ENCODE results near the gene MFN2.
"Not testable (repeated sequence)": the region's sequence is repeated elsewhere in the genome, so short reads cannot be mapped to it uniquely, and the experiment has no call there.

The MFN2 gene

GRCh38 chr1:11990303-11991032 lies 10.2 kb downstream of the MFN2 start:
- TF ChIP-seq JUND (IDR thresholded peaks at IDR 0.05; ENCODE audit: low read depth): no peak
- DNase-seq (ENCODE audit: low read depth in 1 of 2, low spot score in 1 of 2): no peak
- in situ Hi-C loops (cut with HindIII; ENCODE audit: low pct_unique_long_range_greater_than_20kb, low sequenced_read_pairs): no loop called here

- in situ Hi-C loops (cut with HindIII; ENCODE audit: low pct_unique_long_range_greater_than_20kb, low sequenced_read_pairs): no loop called here
- DNase-seq (ENCODE audit: low read depth in 1 of 2, low spot score in 1 of 2): peak in 1 of 2 experiments; percentile 16
- TF ChIP-seq JUND (IDR thresholded peaks at IDR 0.05; ENCODE audit: low read depth): no peak
These were observed 11.9 kb downstream of the MFN2 start for GRCh38 chr1:11991969-11992676.

- TF ChIP-seq JUND (IDR thresholded peaks at IDR 0.05; ENCODE audit: low read depth): no peak
- in situ Hi-C loops (cut with HindIII; ENCODE audit: low pct_unique_long_range_greater_than_20kb, low sequenced_read_pairs): no loop called here
- DNase-seq (ENCODE audit: low read depth in 1 of 2, low spot score in 1 of 2): no peak
These were observed 17.0 kb downstream of the MFN2 start for GRCh38 chr1:11997081-11997850.

GRCh38 chr1:11998636-11999035 lies 18.4 kb downstream of the MFN2 start:
- no peak for DNase-seq (ENCODE audit: low read depth in 1 of 2, low spot score in 1 of 2)
- TF ChIP-seq JUND (IDR thresholded peaks at IDR 0.05; ENCODE audit: low read depth): no peak
- in situ Hi-C loops (cut with HindIII; ENCODE audit: low pct_unique_long_range_greater_than_20kb, low sequenced_read_pairs): no loop called here

- in situ Hi-C loops (cut with HindIII; ENCODE audit: low pct_unique_long_range_greater_than_20kb, low sequenced_read_pairs): no loop called here
- peak in 1 of 2 experiments; percentile 39 for DNase-seq (ENCODE audit: low read depth in 1 of 2, low spot score in 1 of 2)
- TF ChIP-seq JUND (IDR thresholded peaks at IDR 0.05; ENCODE audit: low read depth): no peak
These were observed 19.0 kb downstream of the MFN2 start for GRCh38 chr1:11999236-11999635.

- in situ Hi-C loops (cut with HindIII; ENCODE audit: low pct_unique_long_range_greater_than_20kb, low sequenced_read_pairs): no loop called here
- TF ChIP-seq JUND (IDR thresholded peaks at IDR 0.05; ENCODE audit: low read depth): no peak
- peak in 1 of 2 experiments; percentile 61 for DNase-seq (ENCODE audit: low read depth in 1 of 2, low spot score in 1 of 2)
These were observed 21.1 kb downstream of the MFN2 start for GRCh38 chr1:12001249-12001917.

- TF ChIP-seq JUND (IDR thresholded peaks at IDR 0.05; ENCODE audit: low read depth): no peak
- in situ Hi-C loops (cut with HindIII; ENCODE audit: low pct_unique_long_range_greater_than_20kb, low sequenced_read_pairs): no loop called here
- no peak for DNase-seq (ENCODE audit: low read depth in 1 of 2, low spot score in 1 of 2)
These were observed 21.8 kb downstream of the MFN2 start for GRCh38 chr1:12001996-12002493.

- TF ChIP-seq JUND (IDR thresholded peaks at IDR 0.05; ENCODE audit: low read depth): no peak
- no peak for DNase-seq (ENCODE audit: low read depth in 1 of 2, low spot score in 1 of 2)
- in situ Hi-C loops (cut with HindIII; ENCODE audit: low pct_unique_long_range_greater_than_20kb, low sequenced_read_pairs): no loop called here
These were observed 23.5 kb downstream of the MFN2 start for GRCh38 chr1:12003762-12004161.

GRCh38 chr1:12005488-12006166 lies 25.4 kb downstream of the MFN2 start:
- no peak for DNase-seq (ENCODE audit: low read depth in 1 of 2, low spot score in 1 of 2)
- in situ Hi-C loops (cut with HindIII; ENCODE audit: low pct_unique_long_range_greater_than_20kb, low sequenced_read_pairs): no loop called here
- no peak for TF ChIP-seq JUND (IDR thresholded peaks at IDR 0.05; ENCODE audit: low read depth)

- no peak for TF ChIP-seq JUND (IDR thresholded peaks at IDR 0.05; ENCODE audit: low read depth)
- in situ Hi-C loops (cut with HindIII; ENCODE audit: low pct_unique_long_range_greater_than_20kb, low sequenced_read_pairs): no loop called here
- no peak for DNase-seq (ENCODE audit: low read depth in 1 of 2, low spot score in 1 of 2)
These were observed 26.1 kb downstream of the MFN2 start for GRCh38 chr1:12006167-12006921.

- TF ChIP-seq JUND (IDR thresholded peaks at IDR 0.05; ENCODE audit: low read depth): no peak
- no peak for DNase-seq (ENCODE audit: low read depth in 1 of 2, low spot score in 1 of 2)
- in situ Hi-C loops (cut with HindIII; ENCODE audit: low pct_unique_long_range_greater_than_20kb, low sequenced_read_pairs): no loop called here
These were observed 27.0 kb downstream of the MFN2 start for GRCh38 chr1:12007204-12007603.

GRCh38 chr1:12008355-12008754 lies 28.1 kb downstream of the MFN2 start:
- DNase-seq (ENCODE audit: low read depth in 1 of 2, low spot score in 1 of 2); in situ Hi-C loops (cut with HindIII; ENCODE audit: low pct_unique_long_range_greater_than_20kb, low sequenced_read_pairs): not testable (repeated sequence)
